Common myeloid progenitor, CD34-positive (primary cell): Measurements from ENCODE around the gene ARFGAP2.
"Not testable (repeated sequence)": the region's sequence is repeated elsewhere in the genome, so short reads cannot be mapped to it uniquely, and the experiment has no call there.

Experiments used
- CTCF ChIA-PET: fragments of 350-600 bp; sonication (Branson Sonifier 250); formaldehyde crosslinking; loops from one replicate; lab custom pipeline; 2021; ENCODE audit warnings: antibody characterized with exemption; lab: Charles Lee
- POLR2A ChIA-PET: fragments of 350-600 bp; sonication (Branson Sonifier 250); formaldehyde crosslinking; loops from one replicate; lab custom pipeline; 2021; ENCODE audit warnings: antibody characterized with exemption; lab: Charles Lee
- DNase-seq, 3 donors: peaks; one replicate each; pipeline versions ENCODE4 v3.0.0 to v3.0.0-alpha.2; 2013
- H3K27ac ChIP-seq, 2 experiments: 1 replicate in 1 of 2; 2 replicates in 1 of 2; pipeline ENCODE4 v1.7.0; 2013; ENCODE audit warnings: inconsistent platforms in 2 of 2, low read length in 2 of 2, mild to moderate bottlenecking in 2 of 2, low read depth in 1 of 2, moderate library complexity in 1 of 2; ENCODE audit not compliant: severe bottlenecking in 2 of 2, insufficient read depth in 1 of 2, poor library complexity in 1 of 2
- H3K27me3 ChIP-seq, 5 experiments: replicated peaks in 2 of 5; 1 replicate in 3 of 5; 2 replicates in 2 of 5; pipeline versions ENCODE4 v1.6.1 to v1.7.0; 2013; ENCODE audit warnings: low read length in 4 of 5, mild to moderate bottlenecking in 2 of 5, moderate library complexity in 2 of 5, inconsistent platforms in 1 of 5; ENCODE audit not compliant: insufficient read depth in 5 of 5, control insufficient read depth in 4 of 5
- H3K36me3 ChIP-seq, 4 experiments: 1 replicate in 2 of 4; 2 replicates in 2 of 4; pipeline versions ENCODE4 v1.6.1 to v1.7.0; 2013; ENCODE audit warnings: low read length in 3 of 4, control low read depth in 1 of 4, mild to moderate bottlenecking in 1 of 4; ENCODE audit not compliant: control insufficient read depth in 4 of 4, insufficient read depth in 4 of 4
- H3K4me1 ChIP-seq, 4 experiments: 1 replicate in 3 of 4; 2 replicates in 1 of 4; pipeline versions ENCODE4 v1.6.1 to v1.7.1; 2013; ENCODE audit warnings: low read length in 3 of 4, mild to moderate bottlenecking in 3 of 4, control low read depth in 1 of 4, inconsistent platforms in 1 of 4, moderate library complexity in 1 of 4; ENCODE audit not compliant: control insufficient read depth in 4 of 4, insufficient read depth in 4 of 4; ENCODE audit errors: control extremely low read depth in 1 of 4
- H3K4me3 ChIP-seq, 7 experiments: 1 replicate in 4 of 7; 2 replicates in 3 of 7; pipeline versions ENCODE4 v1.5.1 to v1.7.0; 2013; ENCODE audit warnings: mild to moderate bottlenecking in 7 of 7, low read length in 6 of 7, moderate library complexity in 6 of 7, inconsistent platforms in 2 of 7, low read depth in 2 of 7, control low read depth in 1 of 7; ENCODE audit not compliant: insufficient read depth in 4 of 7, control insufficient read depth in 1 of 7; ENCODE audit errors: extremely low read depth in 1 of 7
- H3K9me3 ChIP-seq, 5 experiments: 1 replicate in 4 of 5; 2 replicates in 1 of 5; pipeline versions ENCODE4 v1.6.1 to v1.7.1; 2013; ENCODE audit warnings: low read length in 4 of 5, mild to moderate bottlenecking in 2 of 5, inconsistent platforms in 1 of 5, low read depth in 1 of 5, moderate library complexity in 1 of 5; ENCODE audit not compliant: control insufficient read depth in 4 of 5, insufficient read depth in 2 of 5; ENCODE audit errors: control extremely low read depth in 1 of 5
- WGBS: methylation state at CpG from one replicate; pipeline ENCODE4 v1.1.5; 2013; ENCODE audit not compliant: insufficient coverage; 5-methylcytosine and 5-hydroxymethylcytosine counted together

Gene ARFGAP2

DNA sequence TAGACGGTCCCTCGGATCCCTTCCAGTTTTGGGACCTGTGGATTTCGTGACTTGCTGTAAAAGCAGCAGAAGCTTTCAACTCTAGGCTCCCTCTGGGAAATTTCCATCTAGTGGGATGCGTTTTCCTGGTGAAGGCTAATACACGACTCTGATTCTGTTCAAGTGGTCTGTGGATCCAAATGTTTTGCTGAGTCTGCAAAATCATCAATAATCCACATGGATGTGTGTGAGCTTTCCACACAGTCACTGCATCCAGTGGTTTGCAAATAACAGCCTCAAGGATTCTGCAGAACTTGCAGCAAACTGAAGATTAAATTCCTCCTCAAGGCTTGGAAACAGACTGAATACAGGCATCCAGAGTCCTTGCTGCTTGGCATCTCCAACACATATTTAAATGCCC, 25.9 kb upstream of the ARFGAP2 start:
- Histone ChIP-seq H3K27me3 (no peaks in the 10 kb centered on the region), H3K9me3 (no peaks in the 10 kb centered on the region), H3K27ac (no peak overlapping the region), H3K36me3 (no peaks in the 10 kb centered on the region), H3K4me1 (no peaks in the 10 kb centered on the region), H3K4me3 (no peak overlapping the region)
- CTCF ChIA-PET, result interaction anchor here (1.0 to 1.9 kb wide), 2 partner anchors 9 to 15 kb away, joined by 3 to 6 read pairs; no protein-coding TSS in a partner anchor
- 100% methylated on average over 2 of the region's 5 CpGs for WGBS
- no peak for DNase-seq
- POLR2A ChIA-PET, result no interaction called here

DNA sequence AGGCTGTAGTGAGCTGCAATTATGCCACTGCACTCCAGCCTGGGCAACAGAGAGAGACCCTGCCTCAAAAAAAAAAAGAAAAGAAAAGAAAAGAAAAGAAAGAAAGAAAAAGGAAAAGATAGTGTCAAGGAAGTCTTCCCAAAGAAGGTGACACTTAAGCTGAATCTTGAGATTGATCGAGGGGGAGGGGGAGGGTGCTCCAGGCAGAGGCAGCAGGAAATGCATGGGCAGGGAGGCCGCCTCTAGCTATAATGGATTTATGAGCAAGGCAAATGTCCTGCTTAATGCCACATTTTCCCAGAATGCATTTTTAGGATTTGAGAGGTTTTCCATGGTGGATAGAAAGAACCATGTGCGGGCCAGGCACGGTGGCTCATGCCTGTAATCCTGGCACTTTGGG, 24.3 kb upstream of the ARFGAP2 start:
- H3K27me3 ChIP-seq, result no peaks in the 10 kb centered on the region
- POLR2A ChIA-PET, result no interaction called here
- H3K27ac ChIP-seq, result no peak overlapping the region
- WGBS, result 83% methylated on average over 1 of the region's 4 CpGs
- DNase-seq, result no peak
- H3K4me1 ChIP-seq, result no peaks in the 10 kb centered on the region
- no peak overlapping the region for H3K4me3 ChIP-seq
- no peaks in the 10 kb centered on the region for H3K36me3 ChIP-seq
- CTCF ChIA-PET, result interaction anchor here (0.9 kb wide), 1 partner anchor 21 kb away, joined by 3 read pairs; no protein-coding TSS in a partner anchor
- H3K9me3 ChIP-seq, result no peaks in the 10 kb centered on the region

DNA sequence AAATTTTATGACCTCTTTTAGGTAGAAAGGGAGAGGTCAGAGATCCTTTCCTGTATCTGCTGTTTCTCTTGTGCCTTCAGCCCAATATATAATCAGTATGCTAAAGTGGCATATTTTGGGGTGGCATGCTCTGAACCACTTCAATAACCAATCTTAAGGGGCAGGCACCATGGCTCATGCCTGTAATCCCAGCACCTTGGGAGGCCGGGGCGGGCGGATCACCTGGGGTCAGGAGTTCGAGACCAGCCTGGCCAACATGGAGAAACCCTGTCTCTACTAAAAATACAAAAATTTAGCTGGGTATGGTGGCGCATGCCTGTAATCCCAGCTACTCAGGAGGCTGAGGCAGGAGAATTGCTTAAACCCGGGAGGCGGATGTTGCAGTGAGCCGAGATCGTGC, 21.5 kb upstream of the ARFGAP2 start:
- DNase-seq, POLR2A ChIA-PET, H3K27me3 ChIP-seq, H3K9me3 ChIP-seq, H3K4me3 ChIP-seq, H3K36me3 ChIP-seq, H3K4me1 ChIP-seq, H3K27ac ChIP-seq: not testable (repeated sequence)
- 100% methylated on average over 3 of the region's 9 CpGs for WGBS
- CTCF ChIA-PET, result interaction anchor here (0.6 kb wide), 1 partner anchor 570 kb away, joined by 3 read pairs; no protein-coding TSS in a partner anchor

DNA sequence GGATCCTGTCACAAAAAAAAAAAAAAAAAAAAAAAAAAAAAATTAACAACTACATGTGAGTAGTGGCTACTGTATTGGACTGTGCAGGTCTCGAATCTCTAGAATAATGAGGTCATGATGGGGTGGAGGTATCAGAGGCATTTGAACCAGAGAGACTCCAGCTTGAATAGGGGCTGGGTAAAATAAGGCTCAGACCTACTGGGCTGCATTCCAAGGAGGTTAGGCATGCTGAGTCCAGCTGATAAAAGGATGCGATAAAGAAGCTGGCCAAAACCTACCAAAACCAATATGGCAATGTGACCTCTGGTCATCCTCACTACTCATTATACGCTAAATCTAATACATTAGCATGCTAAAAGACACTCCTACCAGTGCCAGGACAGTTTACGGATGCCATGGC, 15.4 kb upstream of the ARFGAP2 start:
- ChIA-PET POLR2A (no interaction called here), CTCF (interaction anchor here (0.9 kb wide), 1 partner anchor 220 kb away, joined by 3 read pairs; no protein-coding TSS in a partner anchor)
- no peaks in the 10 kb centered on the region for H3K9me3 ChIP-seq
- no peak for DNase-seq
- no peaks in the 10 kb centered on the region for H3K36me3 ChIP-seq
- no peak overlapping the region for H3K27ac ChIP-seq
- peaks cover 0 to 7% (median 6%) of the 10 kb centered on the region in 4 experiments for H3K4me1 ChIP-seq
- H3K4me3 ChIP-seq, result no peak overlapping the region
- no CpG with 5 or more reads among the region's 4 CpGs for WGBS
- H3K27me3 ChIP-seq, result peaks cover 0 to 22% (median 12%) of the 10 kb centered on the region in 5 experiments

DNA sequence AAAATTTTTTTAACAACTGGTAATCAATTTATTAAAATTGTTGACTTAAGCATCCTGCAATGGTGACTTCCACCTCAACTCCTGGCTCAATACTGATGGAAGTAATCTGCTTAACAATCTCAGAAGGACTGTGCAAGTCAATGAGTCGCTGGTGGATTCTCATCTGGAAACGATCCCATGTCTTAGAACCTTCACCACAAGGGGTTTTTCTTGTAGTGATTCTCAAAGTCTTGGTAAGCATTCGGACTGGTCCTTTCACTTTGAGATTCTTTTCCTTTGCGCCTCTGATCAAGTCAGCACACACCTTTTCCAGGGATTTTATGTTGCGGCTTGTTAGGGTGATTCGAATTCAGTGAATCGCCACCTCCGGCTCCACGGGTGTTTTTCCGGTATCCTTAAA, 14.5 kb upstream of the ARFGAP2 start:
- H3K36me3 ChIP-seq, H3K9me3 ChIP-seq, CTCF ChIA-PET, H3K4me3 ChIP-seq, DNase-seq, POLR2A ChIA-PET, H3K27ac ChIP-seq: not testable (repeated sequence)
- WGBS, result 90% methylated on average over 10 of the region's 10 CpGs
- peaks cover 0 to 30% (median 15%) of the 10 kb centered on the region in 5 experiments for H3K27me3 ChIP-seq
- peaks cover 0 to 17% (median 14%) of the 10 kb centered on the region in 4 experiments for H3K4me1 ChIP-seq

DNA sequence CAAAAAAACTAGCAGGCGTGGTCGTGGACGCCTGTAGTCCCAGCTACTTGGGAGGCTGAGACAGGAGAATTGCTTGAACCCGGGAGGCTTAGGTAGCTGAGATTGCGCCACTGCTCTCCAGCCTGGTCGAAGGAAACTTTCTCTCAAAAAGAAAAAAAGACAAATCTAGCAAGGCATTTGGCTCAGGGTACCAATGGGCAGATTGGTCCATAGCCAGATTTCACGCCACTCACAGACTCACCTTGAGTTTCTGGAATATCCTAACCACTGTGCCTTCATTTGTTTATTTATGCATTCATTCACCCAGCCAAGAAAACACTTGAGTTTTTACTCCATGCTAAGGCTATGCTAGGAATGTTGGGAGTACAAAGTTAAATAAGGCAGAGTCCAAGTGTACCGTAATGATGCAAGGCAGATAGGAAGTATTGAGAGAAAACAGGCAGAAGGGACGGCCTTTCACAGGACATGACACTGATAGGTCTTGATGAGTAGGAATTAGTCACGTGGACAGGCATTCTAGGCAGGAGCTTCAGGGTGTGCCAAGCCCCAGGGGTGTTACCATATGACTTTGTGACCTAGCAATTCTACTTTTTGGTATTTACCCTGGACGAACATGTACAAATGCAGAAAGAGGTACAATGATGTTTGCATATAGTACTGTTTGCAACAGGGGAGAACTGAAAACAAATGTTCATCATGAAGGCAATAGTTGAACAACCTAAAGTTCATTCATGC, 12.6 kb upstream of the ARFGAP2 start:
- H3K27me3 ChIP-seq, result peaks cover 0 to 48% (median 15%) of the 10 kb centered on the region in 5 experiments
- no peaks in the 10 kb centered on the region for H3K36me3 ChIP-seq
- H3K4me3 ChIP-seq, result no peak overlapping the region
- ChIA-PET POLR2A (no interaction called here), CTCF (interaction anchor here (1.2 to 3.0 kb wide), 2 partner anchors 11 to 26 kb away, joined by 3 to 38 read pairs; partner anchors contain the start of genes ARFGAP2 and DDB2)
- no peak overlapping the region for H3K27ac ChIP-seq
- WGBS, result 96% methylated on average over 9 of the region's 11 CpGs
- peaks cover 0 to 27% (median 22%) of the 10 kb centered on the region in 4 experiments for H3K4me1 ChIP-seq
- H3K9me3 ChIP-seq, result no peaks in the 10 kb centered on the region
- DNase-seq, result no peak

DNA sequence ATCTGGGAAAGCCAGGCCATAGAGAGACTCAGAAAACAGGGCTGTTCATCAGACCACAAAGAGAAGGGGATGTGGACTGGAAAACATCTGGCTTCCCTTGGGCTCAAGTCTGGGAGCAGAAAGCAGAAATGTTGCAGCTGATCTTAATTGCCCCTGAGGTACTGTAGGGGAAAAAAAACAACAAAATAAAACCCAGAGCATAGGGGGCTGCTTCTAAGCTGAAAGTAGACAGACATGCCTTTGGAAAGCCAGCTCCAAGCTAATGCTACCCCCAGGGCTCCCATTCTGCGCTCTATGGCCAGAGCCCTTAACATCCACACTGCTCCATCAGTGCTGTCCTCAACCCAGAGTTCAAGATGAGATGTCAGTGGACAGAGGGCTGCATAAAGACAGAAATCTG, 11.6 kb upstream of the ARFGAP2 start:
- no peak overlapping the region for H3K27ac ChIP-seq
- H3K4me1 ChIP-seq, result peaks cover 0 to 27% (median 22%) of the 10 kb centered on the region in 4 experiments
- WGBS, result 100% methylated on average over 1 of the region's 1 CpG
- ChIA-PET CTCF (interaction anchor here (0.6 to 3.0 kb wide), 6 partner anchors 10 to 333 kb away, joined by 3 to 38 read pairs (median 5); partner anchors contain the start of genes ARFGAP2 and NR1H3), POLR2A (no interaction called here)
- no peak for DNase-seq
- H3K9me3 ChIP-seq, result no peaks in the 10 kb centered on the region
- no peak overlapping the region for H3K4me3 ChIP-seq
- no peaks in the 10 kb centered on the region for H3K36me3 ChIP-seq
- peaks cover 0 to 50% (median 15%) of the 10 kb centered on the region in 5 experiments for H3K27me3 ChIP-seq
